DND-41 (cell line): ENCODE results near the gene IRF4.

Experiments
- EZH2 ChIP-seq: IDR thresholded peaks from 3 replicates; pipeline ENCODE4 v1.6.1; 2012; ENCODE audit warnings: borderline replicate concordance, low read depth, mild to moderate bottlenecking, moderate library complexity, low read length, inconsistent platforms; ENCODE audit not compliant: severe bottlenecking
- TF ChIP-seq, protein P1 (sequence below): IDR thresholded peaks from 2 replicates; pipeline ENCODE4 v1.5.1; 2012; ENCODE audit warnings: borderline replicate concordance, low read length, moderate library complexity, mild to moderate bottlenecking; ENCODE audit not compliant: poor library complexity, severe bottlenecking; ENCODE audit errors: extremely low read depth

DNA sequence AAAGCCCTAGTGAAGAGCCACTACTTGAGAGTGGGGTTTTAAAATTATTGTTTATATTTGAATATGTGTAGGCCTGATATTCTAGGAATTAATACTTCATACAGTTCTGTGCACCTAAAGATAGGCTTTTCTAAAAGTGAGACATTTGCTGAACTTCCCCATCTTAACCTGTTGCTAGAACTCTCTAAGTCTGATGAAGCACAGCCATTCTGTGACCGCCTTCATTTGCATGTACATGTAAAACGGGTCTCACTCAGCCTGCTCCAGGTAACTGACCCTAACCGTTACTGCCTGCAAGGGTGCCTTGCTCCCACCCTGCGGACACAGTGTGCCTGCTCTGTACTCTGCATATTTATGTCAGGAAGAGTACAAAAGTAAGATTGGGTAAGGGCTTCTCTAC, 44.3 kb upstream of the IRF4 start:
- TF ChIP-seq, protein P1, sequence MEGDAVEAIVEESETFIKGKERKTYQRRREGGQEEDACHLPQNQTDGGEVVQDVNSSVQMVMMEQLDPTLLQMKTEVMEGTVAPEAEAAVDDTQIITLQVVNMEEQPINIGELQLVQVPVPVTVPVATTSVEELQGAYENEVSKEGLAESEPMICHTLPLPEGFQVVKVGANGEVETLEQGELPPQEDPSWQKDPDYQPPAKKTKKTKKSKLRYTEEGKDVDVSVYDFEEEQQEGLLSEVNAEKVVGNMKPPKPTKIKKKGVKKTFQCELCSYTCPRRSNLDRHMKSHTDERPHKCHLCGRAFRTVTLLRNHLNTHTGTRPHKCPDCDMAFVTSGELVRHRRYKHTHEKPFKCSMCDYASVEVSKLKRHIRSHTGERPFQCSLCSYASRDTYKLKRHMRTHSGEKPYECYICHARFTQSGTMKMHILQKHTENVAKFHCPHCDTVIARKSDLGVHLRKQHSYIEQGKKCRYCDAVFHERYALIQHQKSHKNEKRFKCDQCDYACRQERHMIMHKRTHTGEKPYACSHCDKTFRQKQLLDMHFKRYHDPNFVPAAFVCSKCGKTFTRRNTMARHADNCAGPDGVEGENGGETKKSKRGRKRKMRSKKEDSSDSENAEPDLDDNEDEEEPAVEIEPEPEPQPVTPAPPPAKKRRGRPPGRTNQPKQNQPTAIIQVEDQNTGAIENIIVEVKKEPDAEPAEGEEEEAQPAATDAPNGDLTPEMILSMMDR = no peak
- TF ChIP-seq EZH2 = no peak
